Aorta (tissue), 5 donors: ENCODE data around the gene IRF2BP1. TPM values are rescaled to one million over a fixed set of nuclear protein-coding genes. Genes with fewer than 3 reads are reported as not detected.

Source experiments
- ATAC-seq: fragments of 200-7000 bp; cut with Tn5 transposase; one replicate; pipeline ENCODE4 v1.9.1; 2022; ENCODE audit warnings: moderate library complexity; ENCODE audit not compliant: low FRiP score
- DNase-seq, 2 donors: peaks; one replicate each; pipeline ENCODE4 v3.0.0-alpha.2; 2020
- H3K27ac ChIP-seq, 2 donors: one replicate each; pipeline ENCODE4 v1.5.1; 2013; ENCODE audit warnings: low read length in 2 of 2, mild to moderate bottlenecking in 2 of 2, moderate library complexity in 2 of 2, control low read depth in 1 of 2, inconsistent platforms in 1 of 2, low read depth in 1 of 2
- H3K27me3 ChIP-seq, 2 donors: one replicate each; pipeline ENCODE4 v1.6.1; 2013; ENCODE audit warnings: control low read depth in 1 of 2, low read length in 1 of 2, mild to moderate bottlenecking in 1 of 2, moderate library complexity in 1 of 2; ENCODE audit not compliant: insufficient read depth in 2 of 2, control insufficient read depth in 1 of 2
- H3K36me3 ChIP-seq, 2 donors: one replicate each; pipeline ENCODE4 v1.6.1; 2013; ENCODE audit warnings: control low read depth in 1 of 2, low read length in 1 of 2, mild to moderate bottlenecking in 1 of 2; ENCODE audit not compliant: insufficient read depth in 2 of 2, control insufficient read depth in 1 of 2
- H3K4me1 ChIP-seq, 2 donors: one replicate each; pipeline ENCODE4 v1.6.1; 2013; ENCODE audit warnings: low read length in 2 of 2, control low read depth in 1 of 2, mild to moderate bottlenecking in 1 of 2, moderate library complexity in 1 of 2; ENCODE audit not compliant: insufficient read depth in 2 of 2, control insufficient read depth in 1 of 2
- H3K4me3 ChIP-seq, 2 donors: one replicate each; pipeline ENCODE4 v1.5.1; 2013; ENCODE audit warnings: low read length in 2 of 2, control low read depth in 1 of 2, mild to moderate bottlenecking in 1 of 2
- H3K9me3 ChIP-seq: one replicate; pipeline ENCODE4 v1.6.1; 2013; ENCODE audit warnings: mild to moderate bottlenecking, low read length; ENCODE audit not compliant: control insufficient read depth
- WGBS, 2 donors: extraction: QIAGEN DNeasy Blood & Tissue Kit; methylation state at CpG; one replicate each; pipeline ENCODE4 v1.1.7; 2013; 5-methylcytosine and 5-hydroxymethylcytosine counted together
- intact Hi-C, 2 donors: fragments of 100-400 bp; cut with DNase I; formaldehyde crosslinking; loops; one replicate each; pipeline versions ENCODE4 v1.14.2 to v1.15.0; 2022
- polyA plus RNA-seq, 2 donors: library from polyadenylated mRNA; stranded (reverse); fragments of 200-250 nt; gene quantifications; one replicate each; pipeline ENCODE4 v1.2.3, GENCODE V29; 2013
- total RNA-seq, 2 donors: library from RNA; stranded (reverse); fragmentation: NEBNext Ultra II Directional; extraction: Animal tissue kit (Norgen Biotek cat#: 25700); gene quantifications; one replicate each; pipeline ENCODE4 v1.2.1, GENCODE V29; 2021
- donor health status: healthy with polysubstance abuse.
- donor health status: Bipolar disorder and iron deficiency.
- donor health status: DM: no; HTN: no; CAD: no.
- donor health status: DM: no; HTN: no; CAD: no.
- donor health status: DM: yes; HTN: yes; CAD: no.

Gene IRF2BP1
- total and polyA plus RNA-seq, 4 donors, result 4.1 to 17.7 (median 14.5) TPM

- no peak overlapping the region for H3K4me3 ChIP-seq
- intact Hi-C loops, result no loop called here
- H3K36me3 ChIP-seq, result no peaks in the 10 kb centered on the region
- WGBS, 2 donors, result 81 to 87% methylated on average over 15 of the region's 15 CpGs
- H3K9me3 ChIP-seq, result no peaks in the 10 kb centered on the region
- no peaks in the 10 kb centered on the region for H3K27me3 ChIP-seq
- DNase-seq, result no peak
- no peak for ATAC-seq
- H3K4me1 ChIP-seq, result no peaks in the 10 kb centered on the region
- H3K27ac ChIP-seq, result no peak overlapping the region
Measured at GRCh38 chr19:45860359-45861259, 25.3 kb downstream of the IRF2BP1 start.

GRCh38 chr19:45854167-45854778 lies 31.7 kb downstream of the IRF2BP1 start:
- Histone ChIP-seq H3K4me3 (no peak overlapping the region), H3K4me1 (no peaks in the 10 kb centered on the region), H3K36me3 (peaks cover 2 to 8% of the 10 kb centered on the region in 2 donors), H3K27ac (no peak overlapping the region), H3K9me3 (no peaks in the 10 kb centered on the region), H3K27me3 (no peaks in the 10 kb centered on the region)
- ATAC-seq, result peak; percentile 47
- intact Hi-C loops, result loop anchor here in 1 of 2 donors (5.0 kb wide), 1 partner anchor 42 kb away; no protein-coding TSS in a partner anchor
- WGBS, 2 donors, result 87 to 95% methylated on average over 16 of the region's 16 CpGs
- DNase-seq, result no peak

- no peak for ATAC-seq
- Histone ChIP-seq H3K9me3 (no peaks in the 10 kb centered on the region), H3K27me3 (no peaks in the 10 kb centered on the region), H3K27ac (no peak overlapping the region), H3K4me1 (no peaks in the 10 kb centered on the region), H3K4me3 (no peak overlapping the region), H3K36me3 (peaks cover 2 to 11% of the 10 kb centered on the region in 2 donors)
- no peak for DNase-seq
- intact Hi-C loops, result loop anchor here in 1 of 2 donors (5.0 kb wide), 1 partner anchor 41 kb away; no protein-coding TSS in a partner anchor
- 73 to 79% methylated on average over 7 of the region's 7 CpGs for WGBS, 2 donors
Measured at GRCh38 chr19:45852983-45853382, 33.0 kb downstream of the IRF2BP1 start.

GRCh38 chr19:45852145-45852750 lies 33.7 kb downstream of the IRF2BP1 start:
- Histone ChIP-seq H3K27ac (no peak overlapping the region), H3K9me3 (no peaks in the 10 kb centered on the region), H3K4me1 (no peaks in the 10 kb centered on the region), H3K27me3 (no peaks in the 10 kb centered on the region), H3K36me3 (peaks cover 2 to 17% of the 10 kb centered on the region in 2 donors), H3K4me3 (no peak overlapping the region)
- WGBS, 2 donors, result 88 to 95% methylated on average over 10 of the region's 10 CpGs
- intact Hi-C loops, result loop anchor here in 1 of 2 donors (5.0 kb wide), 1 partner anchor 40 kb away; no protein-coding TSS in a partner anchor
- no peak for ATAC-seq
- DNase-seq, result no peak

GRCh38 chr19:45848922-45849321 lies 37.0 kb downstream of the IRF2BP1 start:
- Histone ChIP-seq H3K9me3 (no peaks in the 10 kb centered on the region), H3K27me3 (no peaks in the 10 kb centered on the region), H3K36me3 (peaks cover 2 to 15% of the 10 kb centered on the region in 2 donors), H3K4me1 (no peaks in the 10 kb centered on the region), H3K27ac (no peak overlapping the region), H3K4me3 (no peak overlapping the region)
- ATAC-seq (no peak), DNase-seq (no peak)
- intact Hi-C loops, result no loop called here
- 88 to 89% methylated on average over 4 of the region's 4 CpGs for WGBS, 2 donors

GRCh38 chr19:45847663-45848062 lies 38.3 kb downstream of the IRF2BP1 start:
- Histone ChIP-seq H3K27ac (no peak overlapping the region), H3K36me3 (peaks cover 11 to 18% of the 10 kb centered on the region in 2 donors), H3K4me3 (no peak overlapping the region), H3K27me3 (no peaks in the 10 kb centered on the region), H3K9me3 (no peaks in the 10 kb centered on the region), H3K4me1 (no peaks in the 10 kb centered on the region)
- no peak for ATAC-seq
- no peak for DNase-seq
- WGBS, 2 donors, result 89 to 90% methylated on average over 13 of the region's 13 CpGs
- intact Hi-C loops, result no loop called here

- no peak for DNase-seq
- H3K4me3 ChIP-seq, result no peak overlapping the region
- no peaks in the 10 kb centered on the region for H3K27me3 ChIP-seq
- no peak for ATAC-seq
- 95 to 97% methylated on average over 14 of the region's 14 CpGs for WGBS, 2 donors
- H3K36me3 ChIP-seq, result peaks cover 10 to 13% of the 10 kb centered on the region in 2 donors
- H3K4me1 ChIP-seq, result no peaks in the 10 kb centered on the region
- H3K27ac ChIP-seq, result no peak overlapping the region
- intact Hi-C loops, result no loop called here
- H3K9me3 ChIP-seq, result no peaks in the 10 kb centered on the region
Measured at GRCh38 chr19:45842198-45842597, 43.7 kb downstream of the IRF2BP1 start.

- H3K36me3 ChIP-seq, result peaks cover 5 to 7% of the 10 kb centered on the region in 2 donors
- 87 to 89% methylated on average over 7 of the region's 7 CpGs for WGBS, 2 donors
- H3K4me3 ChIP-seq, result no peak overlapping the region
- intact Hi-C loops, result no loop called here
- DNase-seq (no peak), ATAC-seq (no peak)
- no peaks in the 10 kb centered on the region for H3K4me1 ChIP-seq
- no peak overlapping the region for H3K27ac ChIP-seq
- H3K9me3 ChIP-seq, result no peaks in the 10 kb centered on the region
- no peaks in the 10 kb centered on the region for H3K27me3 ChIP-seq
Measured at GRCh38 chr19:45834970-45835369, 51.0 kb downstream of the IRF2BP1 start.
